GM23338 (cell line): ENCODE measurements around the gene CRELD1.

Experiments
- CREB1 ChIP-seq: fragments of 250-450 bp; sonication (Bioruptor Pico); IDR thresholded peaks from 2 replicates; pipeline ENCODE4 v1.5.0; 2020; ENCODE audit warnings: low read depth, mild to moderate bottlenecking, moderate library complexity
- EZH2 ChIP-seq: fragments of 200-600 bp; sonication (generic); IDR thresholded peaks from one replicate; pipeline ENCODE4 v1.8.0; 2017; ENCODE audit warnings: antibody characterized with exemption, mild to moderate bottlenecking, low read depth; ENCODE audit not compliant: unreplicated experiment
- EZH2phosphoT487 ChIP-seq: fragments of 200-600 bp; sonication (generic); IDR thresholded peaks from one replicate; pipeline ENCODE4 v1.8.1; 2018; ENCODE audit warnings: antibody characterized with exemption; ENCODE audit not compliant: unreplicated experiment
- NANOG ChIP-seq: IDR thresholded peaks from 2 replicates; pipeline ENCODE4 v1.6.1; 2016; ENCODE audit warnings: antibody characterized with exemption, borderline replicate concordance
- POLR2AphosphoS5 ChIP-seq: IDR thresholded peaks from 2 replicates; pipeline ENCODE4 v1.6.1; 2016; ENCODE audit warnings: antibody characterized with exemption, low read depth
- STAT1 ChIP-seq: IDR thresholded peaks from one replicate; pipeline ENCODE4 v1.6.1; 2016; ENCODE audit warnings: antibody characterized with exemption; ENCODE audit not compliant: unreplicated experiment
- ZNF114 ChIP-seq: fragments of 250-450 bp; sonication (Bioruptor Pico); IDR thresholded peaks from 2 replicates; pipeline ENCODE4 v1.5.0; 2020; ENCODE audit warnings: mild to moderate bottlenecking, moderate library complexity
- ZNF331 ChIP-seq: fragments of 250-450 bp; sonication (Bioruptor Pico); IDR thresholded peaks from 2 replicates; pipeline ENCODE4 v1.5.0; 2020; ENCODE audit warnings: low read depth, mild to moderate bottlenecking, moderate library complexity
- TF ChIP-seq, protein P1 (sequence below), 2 experiments: fragments of 200-600 bp in 1 of 2; sonication (generic) in 1 of 2; conservative IDR thresholded peaks; 2 replicates each; pipeline versions ENCODE4 v1.5.1 to v1.6.1; 2016 to 2017; ENCODE audit warnings: antibody characterized with exemption in 2 of 2, low read depth in 2 of 2, mild to moderate bottlenecking in 2 of 2, moderate library complexity in 1 of 2
- TF ChIP-seq, protein P2 (sequence below): IDR thresholded peaks from one replicate; pipeline ENCODE4 v1.6.1; 2018; ENCODE audit warnings: antibody characterized with exemption; ENCODE audit not compliant: unreplicated experiment
- TF ChIP-seq, protein P3 (sequence below): IDR thresholded peaks from 2 replicates; pipeline ENCODE4 v1.6.1; 2016; ENCODE audit warnings: antibody characterized with exemption

DNA sequence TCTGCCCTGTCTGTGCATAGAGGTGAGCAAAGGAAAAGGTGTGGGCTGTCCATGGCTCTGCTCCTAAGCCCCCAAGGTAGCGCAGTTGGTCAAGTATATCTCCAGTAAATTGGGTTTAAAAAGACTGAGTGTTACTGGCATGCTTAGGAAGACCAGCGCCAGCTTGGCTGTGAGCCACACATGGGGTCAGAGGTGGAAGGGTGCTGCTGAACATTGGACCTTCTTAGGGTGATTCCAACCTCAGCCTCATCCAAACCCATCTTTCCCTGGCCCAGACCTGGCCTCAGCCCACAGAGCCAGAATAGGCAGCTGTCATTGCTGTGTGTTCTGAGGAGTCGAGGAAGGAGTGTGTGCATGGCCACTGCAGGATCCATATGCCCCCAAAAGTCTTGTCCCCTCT lies 25.3 kb upstream of the CRELD1 start:
- TF ChIP-seq POLR2AphosphoS5 (no peak), EZH2 (no peak), EZH2phosphoT487 (no peak), STAT1 (no peak), NANOG (no peak), ZNF114 (no peak), ZNF331 (CRISPR knock-in tag) (no peak), CREB1 (CRISPR knock-in tag) (no peak)
- TF ChIP-seq, protein P1, sequence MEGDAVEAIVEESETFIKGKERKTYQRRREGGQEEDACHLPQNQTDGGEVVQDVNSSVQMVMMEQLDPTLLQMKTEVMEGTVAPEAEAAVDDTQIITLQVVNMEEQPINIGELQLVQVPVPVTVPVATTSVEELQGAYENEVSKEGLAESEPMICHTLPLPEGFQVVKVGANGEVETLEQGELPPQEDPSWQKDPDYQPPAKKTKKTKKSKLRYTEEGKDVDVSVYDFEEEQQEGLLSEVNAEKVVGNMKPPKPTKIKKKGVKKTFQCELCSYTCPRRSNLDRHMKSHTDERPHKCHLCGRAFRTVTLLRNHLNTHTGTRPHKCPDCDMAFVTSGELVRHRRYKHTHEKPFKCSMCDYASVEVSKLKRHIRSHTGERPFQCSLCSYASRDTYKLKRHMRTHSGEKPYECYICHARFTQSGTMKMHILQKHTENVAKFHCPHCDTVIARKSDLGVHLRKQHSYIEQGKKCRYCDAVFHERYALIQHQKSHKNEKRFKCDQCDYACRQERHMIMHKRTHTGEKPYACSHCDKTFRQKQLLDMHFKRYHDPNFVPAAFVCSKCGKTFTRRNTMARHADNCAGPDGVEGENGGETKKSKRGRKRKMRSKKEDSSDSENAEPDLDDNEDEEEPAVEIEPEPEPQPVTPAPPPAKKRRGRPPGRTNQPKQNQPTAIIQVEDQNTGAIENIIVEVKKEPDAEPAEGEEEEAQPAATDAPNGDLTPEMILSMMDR (conservative IDR thresholded peaks at IDR 0.05; ENCODE audit: low read depth in 2 of 2) = no peak
- TF ChIP-seq, protein P2, sequence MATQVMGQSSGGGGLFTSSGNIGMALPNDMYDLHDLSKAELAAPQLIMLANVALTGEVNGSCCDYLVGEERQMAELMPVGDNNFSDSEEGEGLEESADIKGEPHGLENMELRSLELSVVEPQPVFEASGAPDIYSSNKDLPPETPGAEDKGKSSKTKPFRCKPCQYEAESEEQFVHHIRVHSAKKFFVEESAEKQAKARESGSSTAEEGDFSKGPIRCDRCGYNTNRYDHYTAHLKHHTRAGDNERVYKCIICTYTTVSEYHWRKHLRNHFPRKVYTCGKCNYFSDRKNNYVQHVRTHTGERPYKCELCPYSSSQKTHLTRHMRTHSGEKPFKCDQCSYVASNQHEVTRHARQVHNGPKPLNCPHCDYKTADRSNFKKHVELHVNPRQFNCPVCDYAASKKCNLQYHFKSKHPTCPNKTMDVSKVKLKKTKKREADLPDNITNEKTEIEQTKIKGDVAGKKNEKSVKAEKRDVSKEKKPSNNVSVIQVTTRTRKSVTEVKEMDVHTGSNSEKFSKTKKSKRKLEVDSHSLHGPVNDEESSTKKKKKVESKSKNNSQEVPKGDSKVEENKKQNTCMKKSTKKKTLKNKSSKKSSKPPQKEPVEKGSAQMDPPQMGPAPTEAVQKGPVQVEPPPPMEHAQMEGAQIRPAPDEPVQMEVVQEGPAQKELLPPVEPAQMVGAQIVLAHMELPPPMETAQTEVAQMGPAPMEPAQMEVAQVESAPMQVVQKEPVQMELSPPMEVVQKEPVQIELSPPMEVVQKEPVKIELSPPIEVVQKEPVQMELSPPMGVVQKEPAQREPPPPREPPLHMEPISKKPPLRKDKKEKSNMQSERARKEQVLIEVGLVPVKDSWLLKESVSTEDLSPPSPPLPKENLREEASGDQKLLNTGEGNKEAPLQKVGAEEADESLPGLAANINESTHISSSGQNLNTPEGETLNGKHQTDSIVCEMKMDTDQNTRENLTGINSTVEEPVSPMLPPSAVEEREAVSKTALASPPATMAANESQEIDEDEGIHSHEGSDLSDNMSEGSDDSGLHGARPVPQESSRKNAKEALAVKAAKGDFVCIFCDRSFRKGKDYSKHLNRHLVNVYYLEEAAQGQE = no peak
- TF ChIP-seq, protein P3, sequence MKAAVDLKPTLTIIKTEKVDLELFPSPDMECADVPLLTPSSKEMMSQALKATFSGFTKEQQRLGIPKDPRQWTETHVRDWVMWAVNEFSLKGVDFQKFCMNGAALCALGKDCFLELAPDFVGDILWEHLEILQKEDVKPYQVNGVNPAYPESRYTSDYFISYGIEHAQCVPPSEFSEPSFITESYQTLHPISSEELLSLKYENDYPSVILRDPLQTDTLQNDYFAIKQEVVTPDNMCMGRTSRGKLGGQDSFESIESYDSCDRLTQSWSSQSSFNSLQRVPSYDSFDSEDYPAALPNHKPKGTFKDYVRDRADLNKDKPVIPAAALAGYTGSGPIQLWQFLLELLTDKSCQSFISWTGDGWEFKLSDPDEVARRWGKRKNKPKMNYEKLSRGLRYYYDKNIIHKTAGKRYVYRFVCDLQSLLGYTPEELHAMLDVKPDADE = no peak
